ENCODE data around the gene SMYD5.
"Not testable (repeated sequence)": the region's sequence is repeated elsewhere in the genome, so short reads cannot be mapped to it uniquely, and the experiment has no call there.

The SMYD5 gene

DNA sequence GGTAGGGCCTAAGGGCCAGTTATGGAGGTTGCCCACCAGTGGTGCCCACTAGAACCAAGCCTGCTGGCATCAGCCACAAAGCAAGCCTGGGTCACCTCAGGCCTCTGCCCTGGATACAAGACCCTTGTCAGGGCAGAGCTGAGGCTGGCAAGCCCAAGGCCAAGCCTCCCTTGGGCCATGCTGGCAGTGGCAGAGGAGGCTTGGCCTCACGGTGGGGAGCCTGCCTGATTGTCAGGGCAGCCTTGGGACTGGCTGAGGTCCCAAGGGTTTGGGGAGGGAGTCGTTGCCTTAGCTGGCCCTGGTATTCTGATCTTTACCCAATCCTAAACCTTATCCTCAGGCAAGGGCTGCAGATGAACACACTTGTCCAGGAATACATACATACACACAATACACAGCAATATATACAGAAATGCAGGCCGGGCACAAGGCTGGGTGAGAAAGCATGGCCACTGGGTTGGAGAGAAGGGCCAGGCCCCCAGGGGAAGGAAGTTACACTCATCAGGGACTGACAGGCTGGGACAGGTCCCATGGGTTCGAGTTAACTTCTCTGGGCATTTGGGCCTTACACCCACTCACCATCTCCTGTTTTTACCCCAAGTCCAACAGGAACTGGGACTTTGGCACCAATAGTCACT lies 41.1 kb downstream of the SMYD5 start:
- no peak for DNase-seq
- in situ Hi-C loops (cut with HindIII; ENCODE audit: low pct_ligation_motif_present, low pct_unique_long_range_greater_than_20kb, low sequenced_read_pairs): no loop called here

DNA sequence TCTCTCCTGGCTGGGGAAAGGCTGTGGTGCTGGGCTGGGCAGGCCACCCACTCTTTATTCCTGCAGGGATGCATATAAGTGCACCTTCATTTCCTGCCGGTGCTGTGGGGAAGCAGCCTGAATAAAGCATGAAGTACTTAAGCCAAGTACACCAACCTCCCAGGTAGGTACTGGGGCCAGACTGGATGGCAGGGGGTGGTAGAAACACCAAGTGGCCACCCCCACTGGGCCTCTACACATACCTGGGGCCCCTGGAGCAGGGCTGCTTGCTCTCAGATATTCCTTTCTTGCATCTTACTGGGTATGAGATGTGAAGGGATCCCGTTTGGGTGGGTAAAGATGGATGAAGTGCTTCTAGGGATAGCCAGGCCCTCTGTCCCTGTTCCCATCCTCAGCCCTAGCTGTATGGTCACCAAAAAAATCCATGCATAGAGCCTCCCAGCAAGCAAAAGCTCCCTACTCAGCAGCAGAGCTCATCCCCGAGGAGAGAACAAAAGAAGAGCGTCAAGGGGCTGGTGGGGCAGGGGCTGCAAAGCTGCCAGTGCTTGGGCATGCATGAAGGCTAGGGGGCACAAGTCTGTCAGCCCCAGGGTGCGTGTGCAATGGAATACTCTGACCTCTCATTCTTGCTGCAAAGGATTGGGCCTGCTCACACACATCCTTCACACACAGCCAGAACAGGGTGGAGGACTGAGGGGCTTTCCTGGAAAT lies 42.0 kb downstream of the SMYD5 start:
- no peak for DNase-seq

DNA sequence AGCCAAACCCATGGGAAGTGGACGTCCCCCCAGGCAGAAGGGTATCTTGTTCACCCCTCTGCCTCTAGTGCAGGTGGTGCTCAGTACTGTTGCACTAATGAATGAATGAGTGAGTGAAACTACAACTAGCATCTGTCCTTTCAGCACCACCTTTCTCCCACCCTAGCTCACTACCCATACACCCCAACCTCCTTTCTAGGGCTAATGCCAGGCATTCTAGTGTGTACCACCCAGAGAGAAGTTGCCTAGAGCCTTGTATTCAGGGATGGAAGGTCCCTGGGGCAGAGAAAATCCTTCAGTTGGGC lies 42.5 kb downstream of the SMYD5 start:
- no peak for DNase-seq

More for the DNA sequence above, 42.0 kb downstream of the SMYD5 start:
- in situ Hi-C loops (cut with HindIII; ENCODE audit: low pct_ligation_motif_present, low pct_unique_long_range_greater_than_20kb, low sequenced_read_pairs): no loop called here

DNA sequence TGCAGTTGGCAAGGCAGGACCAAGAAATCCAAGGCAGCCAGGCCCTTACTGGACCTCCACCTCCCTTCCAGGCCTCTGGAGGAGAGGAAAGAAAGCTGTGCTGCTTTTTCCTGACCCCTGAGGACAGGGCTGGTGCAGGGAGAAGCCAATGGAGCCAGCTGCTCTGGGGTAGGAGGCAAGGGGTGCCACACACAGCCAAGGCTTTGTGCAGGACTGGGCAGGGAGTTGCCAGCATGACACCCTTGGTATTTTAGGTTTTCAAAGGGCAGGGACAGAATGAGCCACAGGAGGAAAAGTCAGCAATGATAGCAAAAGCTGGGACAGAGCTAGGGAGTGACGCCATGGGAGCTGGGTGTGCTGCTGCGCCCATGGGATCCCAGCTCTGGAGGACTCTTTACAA lies 43.0 kb downstream of the SMYD5 start:
- DNase-seq: no peak
- in situ Hi-C loops (cut with HindIII; ENCODE audit: low pct_ligation_motif_present, low pct_unique_long_range_greater_than_20kb, low sequenced_read_pairs): no loop called here

More for the DNA sequence above, 42.5 kb downstream of the SMYD5 start:
- in situ Hi-C loops (cut with HindIII; ENCODE audit: low pct_ligation_motif_present, low pct_unique_long_range_greater_than_20kb, low sequenced_read_pairs): no loop called here

DNA sequence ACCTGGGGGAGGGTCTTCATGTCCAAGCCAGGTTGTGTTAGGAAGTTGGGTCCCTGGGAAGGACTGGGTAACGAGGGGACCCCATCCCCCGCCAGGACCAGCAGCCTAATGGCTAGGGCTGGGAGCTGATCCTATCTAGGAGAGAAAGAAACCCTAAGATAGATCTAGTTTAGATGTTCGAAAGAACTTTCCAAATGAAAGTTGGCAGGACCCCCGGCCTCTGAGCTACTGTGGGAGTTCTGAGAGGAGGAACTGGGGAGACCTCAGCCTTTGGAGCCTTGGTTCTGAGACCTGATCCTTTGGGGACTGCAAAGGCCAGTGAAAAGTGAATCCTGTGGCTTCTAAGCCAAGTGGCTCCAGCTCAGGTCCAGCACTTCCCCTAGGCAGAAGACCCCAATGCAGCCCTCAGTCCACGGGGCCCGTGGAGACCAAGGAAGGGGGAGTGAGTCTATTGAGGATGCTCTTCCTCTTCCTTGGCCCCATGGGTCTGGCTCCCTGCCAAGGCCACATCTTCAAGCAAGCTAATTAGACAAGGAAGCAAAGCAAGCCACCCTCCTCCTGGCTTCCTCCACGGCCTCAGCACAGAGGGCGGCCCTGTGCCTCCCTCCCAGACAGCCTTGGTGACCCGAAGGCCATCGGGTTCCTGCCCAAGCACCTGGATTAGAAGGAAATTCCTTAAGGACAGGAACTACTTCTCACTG lies 43.5 kb downstream of the SMYD5 start:
- in situ Hi-C loops (cut with HindIII; ENCODE audit: low pct_ligation_motif_present, low pct_unique_long_range_greater_than_20kb, low sequenced_read_pairs): no loop called here
- no peak for DNase-seq

DNA sequence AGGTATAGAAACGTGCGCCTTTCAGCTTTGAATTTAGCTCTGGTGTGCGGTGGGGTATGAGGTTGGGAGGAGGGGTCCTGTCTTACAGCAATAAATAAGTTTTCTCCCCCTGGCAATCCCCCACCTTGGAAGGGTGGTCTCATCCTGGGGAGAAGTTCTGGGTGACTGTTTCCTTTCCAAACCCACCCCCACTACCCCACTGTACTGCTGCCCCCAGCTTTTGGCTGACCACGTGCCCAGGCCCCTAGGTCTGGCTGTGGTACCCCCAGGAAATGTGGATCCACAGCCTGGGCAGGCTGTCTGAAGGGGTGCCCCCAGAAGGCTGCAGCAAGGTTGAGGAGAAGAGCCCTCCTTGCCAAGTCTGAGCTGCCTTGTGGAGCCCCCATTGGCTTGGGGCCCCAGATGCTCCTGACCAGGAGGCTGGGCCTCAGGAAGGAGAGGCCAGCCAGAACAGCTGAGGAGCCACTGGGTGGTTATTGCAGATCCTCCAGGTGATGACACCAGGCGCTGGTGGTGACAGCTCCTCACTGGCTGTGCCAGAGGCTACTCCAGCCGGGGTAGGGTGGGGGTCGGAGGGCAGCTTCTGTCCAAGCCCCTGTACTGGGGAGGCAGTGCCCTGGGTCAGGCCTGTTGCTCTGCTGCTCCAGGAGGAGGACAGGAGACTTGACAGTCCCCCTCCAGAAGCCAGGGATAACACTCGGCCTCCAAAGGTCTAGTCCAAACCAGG lies 44.3 kb downstream of the SMYD5 start:
- DNase-seq: no peak
- in situ Hi-C loops (cut with HindIII; ENCODE audit: low pct_ligation_motif_present, low pct_unique_long_range_greater_than_20kb, low sequenced_read_pairs): no loop called here

DNA sequence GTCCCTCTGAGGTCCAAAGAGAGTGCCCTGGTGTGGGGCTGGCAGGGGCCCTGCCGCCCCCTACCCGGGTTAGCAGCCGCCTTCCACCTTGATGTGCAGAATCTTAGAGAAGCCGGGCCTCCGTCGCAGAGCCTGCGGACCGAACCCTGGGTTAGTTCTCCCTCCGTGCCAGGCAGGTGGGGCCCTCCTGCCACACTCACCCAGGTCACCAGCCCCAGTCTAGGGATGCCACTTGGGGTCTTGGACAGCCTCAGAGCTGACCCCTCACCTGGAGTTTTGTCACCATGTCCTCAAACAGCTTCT lies 44.8 kb downstream of the SMYD5 start:
- DNase-seq: no peak
- in situ Hi-C loops (cut with HindIII; ENCODE audit: low pct_ligation_motif_present, low pct_unique_long_range_greater_than_20kb, low sequenced_read_pairs): no loop called here

DNA sequence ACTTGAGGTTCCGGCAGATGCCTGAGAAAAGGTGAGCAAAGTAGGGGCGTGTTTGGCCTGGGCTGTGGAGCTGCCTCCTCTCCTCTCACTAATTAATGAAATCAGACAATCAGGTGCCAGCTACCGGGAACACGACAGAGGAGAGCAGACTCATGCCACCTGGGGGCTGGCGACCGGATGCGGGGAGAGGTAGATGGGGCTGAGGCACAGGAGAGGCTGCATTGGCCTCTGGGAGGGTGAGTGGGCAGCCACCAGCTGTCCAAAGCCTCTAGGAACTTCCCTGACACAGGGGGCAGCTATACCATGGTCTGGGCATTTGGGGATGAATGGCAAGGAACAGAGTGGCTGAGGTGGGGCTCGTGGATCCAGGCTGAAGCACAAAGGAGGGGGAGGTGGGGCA lies 45.2 kb downstream of the SMYD5 start:
- in situ Hi-C loops (cut with HindIII; ENCODE audit: low pct_ligation_motif_present, low pct_unique_long_range_greater_than_20kb, low sequenced_read_pairs): no loop called here
- DNase-seq: no peak

DNA sequence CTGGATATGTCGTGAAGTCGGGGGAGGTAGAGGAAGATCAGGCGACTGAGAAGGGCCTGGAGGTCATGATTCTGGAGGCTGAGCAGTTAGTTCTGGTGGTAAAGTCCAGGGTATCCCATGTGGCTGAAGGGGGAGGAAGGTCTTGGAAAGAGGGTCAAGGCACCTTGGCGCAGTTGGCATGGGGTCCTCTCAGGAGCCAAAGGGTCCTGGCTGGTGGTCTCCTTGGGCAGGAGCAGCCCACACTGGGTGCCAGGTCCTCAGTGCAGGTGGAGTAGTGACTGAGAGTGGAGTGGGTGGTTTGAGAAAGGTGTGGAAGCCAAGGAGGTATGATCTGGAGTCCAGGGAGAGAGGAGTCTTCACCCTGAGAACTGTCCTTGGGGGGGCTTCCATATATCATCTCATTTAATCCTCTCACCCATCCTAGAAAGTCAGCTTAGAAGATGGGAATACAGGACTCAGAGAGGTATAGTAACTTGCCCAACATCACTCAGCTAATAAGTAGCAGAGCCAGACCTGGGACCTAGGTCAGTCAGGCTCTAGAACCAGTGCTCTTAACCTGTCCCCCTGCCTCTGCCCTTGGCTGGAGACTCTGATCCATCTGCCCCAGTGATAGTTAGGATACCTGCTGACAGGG lies 45.8 kb downstream of the SMYD5 start:
- in situ Hi-C loops (cut with HindIII; ENCODE audit: low pct_ligation_motif_present, low pct_unique_long_range_greater_than_20kb, low sequenced_read_pairs): no loop called here
- no peak for DNase-seq

DNA sequence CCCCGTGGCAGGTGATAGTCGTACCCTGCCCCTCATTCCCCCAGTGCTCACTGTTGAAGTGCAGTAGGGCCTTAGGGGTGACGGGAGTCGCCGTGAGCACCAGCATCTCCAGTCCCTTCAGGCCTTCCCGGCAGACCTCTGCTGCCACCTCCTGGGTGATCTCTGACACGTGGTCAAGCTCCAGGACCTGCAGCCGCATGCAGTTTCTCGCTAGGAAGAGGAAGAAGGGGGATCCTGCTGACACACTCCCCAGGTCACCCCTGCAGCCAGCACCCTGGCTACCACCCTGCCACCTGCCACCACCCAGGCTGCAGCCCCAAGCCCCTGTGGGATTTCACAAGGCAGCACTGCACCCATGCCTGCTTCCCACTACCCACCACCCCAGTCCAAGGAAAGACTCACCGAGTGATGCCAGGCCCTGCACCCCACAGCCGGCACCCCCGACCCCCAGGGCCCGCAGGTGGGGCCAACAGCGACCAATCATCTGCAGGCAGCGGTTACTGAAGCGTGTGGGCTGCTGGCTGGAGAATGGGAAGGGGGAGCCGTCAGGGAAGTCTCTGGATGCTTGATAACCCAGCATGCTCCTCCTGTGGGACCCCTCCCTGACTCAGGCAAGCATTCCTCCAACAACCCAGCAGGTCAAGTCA lies 46.4 kb downstream of the SMYD5 start:
- in situ Hi-C loops (cut with HindIII; ENCODE audit: low pct_ligation_motif_present, low pct_unique_long_range_greater_than_20kb, low sequenced_read_pairs): no loop called here
- peak; percentile 53 for DNase-seq

DNA sequence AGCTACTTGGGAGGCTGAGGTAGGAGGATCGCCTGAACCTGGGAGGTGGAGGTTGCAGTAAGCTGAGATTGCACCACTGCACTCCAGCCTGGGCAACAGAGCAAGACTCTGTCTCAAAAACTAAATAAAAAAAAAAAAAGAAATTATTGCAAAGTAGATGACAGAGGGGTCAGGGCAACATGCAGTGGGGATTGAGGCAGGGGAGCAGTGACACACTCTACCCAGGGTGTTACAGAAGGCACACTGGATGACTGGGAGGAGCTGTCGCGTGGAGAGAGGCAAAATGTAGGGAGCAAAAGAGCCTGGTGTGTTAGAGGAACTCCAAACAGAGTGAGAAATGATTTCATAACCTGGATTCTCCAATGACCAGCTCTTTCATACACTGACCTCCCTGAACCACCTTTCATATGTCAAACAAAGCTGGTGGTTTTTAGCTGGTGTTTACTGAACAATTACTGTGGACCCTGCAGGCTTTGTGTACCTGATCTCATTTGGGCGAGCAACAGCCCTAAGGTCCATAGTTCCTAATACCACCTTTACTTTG lies 48.1 kb downstream of the SMYD5 start:
- in situ Hi-C loops (cut with HindIII; ENCODE audit: low pct_ligation_motif_present, low pct_unique_long_range_greater_than_20kb, low sequenced_read_pairs): no loop called here
- no peak for DNase-seq

DNA sequence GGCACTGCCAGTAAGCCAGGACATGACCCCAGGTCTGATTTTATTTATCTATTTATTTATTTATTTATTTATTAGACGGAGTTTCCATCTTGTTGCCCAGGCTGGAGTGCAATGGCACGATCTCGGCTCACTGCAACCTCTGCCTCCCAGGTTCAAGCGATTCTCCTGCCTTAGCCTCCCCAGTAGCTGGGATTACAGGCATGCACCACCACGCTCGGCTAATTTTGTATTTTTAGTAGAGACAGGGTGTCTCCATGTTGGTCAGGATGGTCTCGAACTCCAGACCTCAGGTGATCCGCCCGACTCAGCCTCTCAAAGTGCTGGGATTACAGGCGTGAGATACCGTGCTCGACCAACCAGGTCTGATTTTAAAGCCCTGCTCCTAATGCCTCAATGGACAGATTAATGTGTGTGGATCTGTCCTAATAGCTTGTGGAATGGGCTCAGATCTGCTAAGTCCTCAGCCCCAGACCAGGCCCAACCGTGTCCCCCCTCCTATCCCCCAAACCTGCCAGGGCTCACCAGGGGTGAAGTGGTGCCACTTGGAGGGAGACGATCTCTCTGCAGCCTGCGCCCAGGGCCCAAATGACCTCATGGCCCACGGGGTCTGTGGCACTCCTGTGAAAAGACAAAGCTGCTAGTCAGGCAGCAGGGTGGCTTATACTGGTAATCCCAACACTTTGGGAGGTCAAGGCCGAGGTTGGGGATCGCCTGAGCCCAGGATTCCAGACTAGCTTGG lies 48.8 kb downstream of the SMYD5 start:
- DNase-seq; in situ Hi-C loops (cut with HindIII; ENCODE audit: low pct_ligation_motif_present, low pct_unique_long_range_greater_than_20kb, low sequenced_read_pairs): not testable (repeated sequence)

DNA sequence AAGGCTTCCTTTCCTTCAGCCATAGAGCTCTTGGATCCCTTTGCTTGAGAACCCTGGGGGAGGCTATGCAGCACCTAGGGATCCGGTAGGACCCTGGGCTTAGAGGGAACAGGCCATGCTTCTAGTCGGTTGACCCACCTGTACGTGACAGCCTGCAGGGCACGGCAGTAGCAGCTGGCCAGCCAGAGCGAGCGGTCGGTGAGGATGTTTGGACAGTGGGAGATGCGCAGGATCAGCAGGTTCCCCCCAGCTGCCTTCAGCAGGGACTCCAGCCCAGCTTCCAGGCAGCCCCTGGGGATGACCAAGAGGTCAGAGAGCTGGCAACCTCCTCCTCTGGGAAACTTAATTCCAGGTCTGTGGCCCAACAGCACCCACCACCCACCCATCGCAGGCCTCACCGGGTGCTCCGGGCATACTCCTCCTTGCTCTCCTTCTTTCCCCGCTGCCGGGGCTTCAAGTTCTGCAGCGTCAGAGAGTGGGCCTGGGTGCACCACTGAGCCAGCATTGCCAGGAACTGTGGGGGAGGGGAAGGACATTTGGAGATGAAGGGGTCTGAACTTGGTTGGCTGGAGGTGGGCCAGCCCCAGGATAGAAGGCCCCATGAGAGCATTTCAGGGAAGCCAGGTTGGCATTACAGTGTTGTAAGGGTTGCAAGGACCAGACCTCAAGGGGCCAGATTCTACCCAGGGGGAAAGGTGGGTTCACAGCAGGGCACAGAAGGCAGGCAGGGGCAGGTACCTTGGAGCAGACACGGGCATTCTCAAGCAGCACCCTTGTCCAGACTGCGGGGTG lies 49.7 kb downstream of the SMYD5 start:
- in situ Hi-C loops (cut with HindIII; ENCODE audit: low pct_ligation_motif_present, low pct_unique_long_range_greater_than_20kb, low sequenced_read_pairs): no loop called here
- DNase-seq: no peak

DNA sequence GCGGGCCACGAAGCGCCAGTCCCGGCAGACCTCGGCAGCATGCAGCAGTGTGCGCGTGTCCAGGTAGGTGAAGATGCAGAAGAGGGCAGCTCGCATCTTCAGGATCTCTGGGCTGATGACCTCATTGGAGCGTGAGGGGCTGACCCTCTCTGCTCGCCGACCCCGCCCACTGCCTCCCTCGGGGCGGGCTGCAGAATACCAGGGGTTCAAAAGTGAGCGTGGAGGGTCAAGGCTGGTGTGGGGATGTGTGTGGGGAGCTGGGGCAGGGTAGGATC lies 50.2 kb downstream of the SMYD5 start:
- DNase-seq: no peak
- in situ Hi-C loops (cut with HindIII; ENCODE audit: low pct_ligation_motif_present, low pct_unique_long_range_greater_than_20kb, low sequenced_read_pairs): no loop called here

DNA sequence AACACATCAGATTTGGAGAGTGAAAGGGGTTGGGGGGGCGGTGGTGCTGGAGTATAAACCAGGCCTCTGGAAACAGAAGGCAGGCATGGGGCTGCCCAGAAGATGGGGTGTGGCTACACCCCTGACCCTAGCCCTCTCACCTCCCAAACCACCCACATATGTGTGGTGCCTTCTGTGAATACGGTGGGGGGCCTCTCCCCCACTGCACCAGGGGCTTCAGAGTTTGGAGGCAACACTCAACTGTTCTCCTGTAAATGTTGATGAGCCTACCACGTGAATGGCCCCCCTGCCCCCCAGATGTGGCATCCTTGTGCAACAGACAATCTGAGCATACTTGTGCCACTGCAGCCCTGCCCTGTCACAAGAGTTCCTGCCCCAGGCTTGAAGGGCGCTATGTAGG lies 50.7 kb downstream of the SMYD5 start:
- in situ Hi-C loops (cut with HindIII; ENCODE audit: low pct_ligation_motif_present, low pct_unique_long_range_greater_than_20kb, low sequenced_read_pairs): no loop called here
- no peak for DNase-seq

DNA sequence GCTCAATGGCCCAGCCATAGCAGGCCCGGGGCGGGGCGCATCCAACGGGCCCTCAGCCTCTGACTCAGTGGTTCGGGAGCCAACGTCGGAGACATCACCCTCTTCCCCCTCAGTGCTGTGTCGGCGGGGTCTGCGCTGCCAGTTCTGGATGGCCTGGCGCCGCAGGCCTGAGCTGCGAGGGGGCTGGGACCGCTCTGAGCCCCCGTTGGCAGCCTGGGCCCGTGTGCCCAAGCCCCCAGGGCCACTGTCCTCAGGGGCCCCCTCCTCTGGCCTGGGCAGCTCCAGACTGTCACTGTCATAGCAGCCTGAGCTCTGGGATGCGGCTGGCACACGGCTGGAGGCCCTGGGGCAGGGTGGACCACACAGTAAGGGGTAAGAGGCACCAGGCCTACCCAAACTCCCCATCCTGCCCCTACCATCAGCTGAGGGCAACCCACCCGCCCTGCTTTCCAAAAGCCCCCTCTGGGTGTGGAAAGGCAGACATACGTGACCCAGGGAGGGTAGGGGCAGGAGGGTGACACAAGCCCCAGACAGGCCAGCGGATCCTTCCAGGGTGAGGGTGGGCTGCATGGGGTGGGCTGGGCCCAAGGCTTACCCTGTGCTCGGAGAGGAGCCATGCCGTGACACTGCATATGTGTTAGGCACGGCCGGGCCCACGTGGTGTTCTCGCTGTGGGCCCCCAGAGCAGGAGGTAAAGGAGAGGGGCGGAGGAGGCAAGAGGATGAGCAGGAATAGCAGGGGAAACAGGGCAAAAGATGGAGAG lies 51.4 kb downstream of the SMYD5 start:
- in situ Hi-C loops (cut with HindIII; ENCODE audit: low pct_ligation_motif_present, low pct_unique_long_range_greater_than_20kb, low sequenced_read_pairs): no loop called here
- DNase-seq: no peak

All from ACHN (cell line).